Adrenal gland (tissue), 5 donors: Measurements from ENCODE around the gene TBXAS1.

Experiments used
- CTCF ChIP-seq, 6 experiments: fragments of 450-650 bp in 4 of 6; fragments of 200-600 bp in 2 of 6; sonication (generic) in 1 of 6; IDR thresholded peaks; 1 replicate in 5 of 6; 2 replicates in 1 of 6; pipeline versions ENCODE4 v1.5.1 to v1.8.0; 2016 to 2021; ENCODE audit warnings: antibody characterized with exemption in 6 of 6, mild to moderate bottlenecking in 2 of 6, moderate library complexity in 1 of 6
- POLR2A ChIP-seq, 2 donors: fragments of 450-650 bp; IDR thresholded peaks; one replicate each; pipeline ENCODE4 v1.6.1; 2017; ENCODE audit warnings: antibody characterized with exemption in 2 of 2, mild to moderate bottlenecking in 2 of 2, moderate library complexity in 1 of 2
- donor health status: DM: no; HTN: no; CAD: no.

DNA sequence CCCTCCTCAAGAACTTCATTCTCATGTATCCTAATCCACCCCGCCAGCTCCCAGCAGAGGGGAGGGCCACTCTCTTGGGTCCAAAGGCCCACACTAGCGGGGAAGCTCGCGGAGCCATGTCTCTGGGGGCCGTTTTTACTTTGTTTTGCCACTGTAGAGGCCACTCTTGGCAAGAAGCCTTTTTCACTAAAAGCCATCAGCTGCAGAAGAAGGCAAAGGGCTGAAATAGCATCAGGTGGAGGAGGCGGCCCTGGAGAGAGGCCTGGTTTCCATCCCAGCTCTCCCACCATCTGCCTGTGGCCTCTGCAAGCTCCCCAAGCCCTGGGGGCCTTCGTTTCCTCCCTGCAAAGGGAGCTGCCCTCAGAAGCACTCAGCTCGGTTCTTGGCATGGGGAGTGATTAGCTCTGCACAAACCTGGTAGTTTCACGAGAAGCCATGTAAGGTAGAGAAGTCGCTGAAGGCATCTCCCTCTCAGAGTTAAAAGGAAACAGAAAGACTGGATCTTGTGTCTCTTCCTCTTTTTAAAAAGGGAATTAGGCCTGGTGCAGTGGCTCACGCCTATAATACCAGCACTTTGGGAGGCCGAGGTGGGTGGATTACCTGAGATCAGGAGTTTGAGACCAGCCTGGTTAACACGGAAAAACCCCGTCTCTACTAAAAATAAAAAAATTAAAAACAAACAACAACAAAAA lies 163.4 kb downstream of the TBXAS1 start:
- TF ChIP-seq CTCF (IDR thresholded peaks at IDR 0.05) (no peak), POLR2A (IDR thresholded peaks at IDR 0.05) (no peak)
